ENCODE results near the gene PPP1R13B. TPM values are rescaled to one million over a fixed set of nuclear protein-coding genes. Genes with fewer than 3 reads are reported as not detected.
A peak's percentile ranks its signal among the peaks of the same experiment; 100 is the strongest.

Gene PPP1R13B
- total and polyA plus RNA-seq, 8 donors: 20.9 to 33.9 (median 26.9) TPM

GRCh38 chr14:103685276-103686211 is 161.8 kb downstream of the PPP1R13B start:
- WGBS, 2 donors: 90 to 92% methylated on average over 23 of the region's 23 CpGs
- no peak for TF ChIP-seq CTCF (IDR thresholded peaks at IDR 0.05)

GRCh38 chr14:103684871-103685270 is 162.5 kb downstream of the PPP1R13B start:
- no peak for ATAC-seq
- Histone ChIP-seq H3K4me3 (no peak overlapping the region), H3K4me1 (peaks cover 0 to 5% (median 0%) of the 10 kb centered on the region in 3 donors), H3K36me3 (peaks cover 0 to 62% (median 27%) of the 10 kb centered on the region in 3 donors), H3K27me3 (no peaks in the 10 kb centered on the region), H3K27ac (no peak overlapping the region), H3K9me3 (no peaks in the 10 kb centered on the region)
- WGBS, 2 donors: 92 to 95% methylated on average over 15 of the region's 15 CpGs
- no peak for FAIRE-seq
- TF ChIP-seq CTCF (IDR thresholded peaks at IDR 0.05): no peak
- DNase-seq: no peak
- intact Hi-C loops (cut with DNase I): no loop called here

More at GRCh38 chr14:103685276-103686211, 161.8 kb downstream of the PPP1R13B start:
- H3K9me3 ChIP-seq: no peaks in the 10 kb centered on the region
- H3K4me3 ChIP-seq: no peak overlapping the region
- peaks cover 0 to 6% (median 0%) of the 10 kb centered on the region in 3 donors for H3K4me1 ChIP-seq
- FAIRE-seq: no peak
- intact Hi-C loops (cut with DNase I): no loop called here
- no peak overlapping the region for H3K27ac ChIP-seq
- ATAC-seq: no peak
- H3K27me3 ChIP-seq: no peaks in the 10 kb centered on the region
- DNase-seq: peak in 1 of 6 donors; percentile 35
- peaks cover 0 to 55% (median 23%) of the 10 kb centered on the region in 3 donors for H3K36me3 ChIP-seq

GRCh38 chr14:103684471-103684870 is 162.9 kb downstream of the PPP1R13B start:
- no peaks in the 10 kb centered on the region for H3K9me3 ChIP-seq
- no peak for ATAC-seq
- peaks cover 0 to 1% (median 0%) of the 10 kb centered on the region in 3 donors for H3K4me1 ChIP-seq
- WGBS, 2 donors: 86 to 91% methylated on average over 6 of the region's 6 CpGs
- no peak for DNase-seq
- no peak for FAIRE-seq
- no peak overlapping the region for H3K27ac ChIP-seq
- intact Hi-C loops (cut with DNase I): no loop called here
- H3K36me3 ChIP-seq: peaks cover 0 to 66% (median 28%) of the 10 kb centered on the region in 3 donors
- no peaks in the 10 kb centered on the region for H3K27me3 ChIP-seq
- H3K4me3 ChIP-seq: no peak overlapping the region
- TF ChIP-seq CTCF (IDR thresholded peaks at IDR 0.05): no peak

Other genes starting within 250 kb of the PPP1R13B start
- gene KLC1, start 218.4 kb downstream of the PPP1R13B start, total RNA-seq: 10 to 100 TPM; 36.1 to 81.0 (median 49.1) TPM
- gene KLC1, start 218.4 kb downstream of the PPP1R13B start, polyA plus RNA-seq: 10 to 100 TPM; 79.6 to 91.0 TPM
- 1 to 10 TPM; 1.7 to 4.3 (median 2.7) TPM for gene XRCC3, start 132.1 kb downstream of the PPP1R13B start, total RNA-seq
- gene XRCC3, start 132.1 kb downstream of the PPP1R13B start, polyA plus RNA-seq: 1 to 10 TPM; 4.4 to 5.2 TPM
- 10 to 100 TPM; 13.7 to 24.9 (median 16.2) TPM for gene ZFYVE21, start 131.8 kb downstream of the PPP1R13B start, total RNA-seq
- gene ZFYVE21, start 131.8 kb downstream of the PPP1R13B start, polyA plus RNA-seq: 10 to 100 TPM; 22.1 to 32.6 TPM
- 1 to 10 TPM in 4 of 6 donors, under 1 TPM in 2; 0.67 to 5.6 (median 1.6) TPM for gene TDRD9, start 80.9 kb upstream of the PPP1R13B start, total RNA-seq
- 10 to 100 TPM in 1 of 2 donors, 1 to 10 TPM in 1; 2.9 to 28.6 TPM for gene TDRD9, start 80.9 kb upstream of the PPP1R13B start, polyA plus RNA-seq
- not detected for gene RD3L, start 95.0 kb upstream of the PPP1R13B start, total RNA-seq
- gene RD3L, start 95.0 kb upstream of the PPP1R13B start, polyA plus RNA-seq: not detected
- gene ASPG, start 238.1 kb upstream of the PPP1R13B start, total RNA-seq: under 1 TPM in 4 of 6 donors, not detected in 2; 0.16 to 0.52 (median 0.19) TPM
- gene ASPG, start 238.1 kb upstream of the PPP1R13B start, polyA plus RNA-seq: under 1 TPM; 0.27 to 0.68 TPM